C4-2B (cell line): ENCODE measurements around the gene SCG5.

ENCODE experiments used
- H3K27ac ChIP-seq: fragments of 450-650 bp; 2 replicates; pipeline ENCODE4 v1.5.1; 2017
- ZFX ChIP-seq: fragments of 450-650 bp; IDR thresholded peaks from 2 replicates; pipeline ENCODE4 v1.6.1; 2017
- TF ChIP-seq, protein P1 (sequence below): fragments of 450-650 bp; conservative IDR thresholded peaks from 2 replicates; pipeline ENCODE4 v1.5.1; 2017; ENCODE audit warnings: mild to moderate bottlenecking

SCG5 gene

DNA sequence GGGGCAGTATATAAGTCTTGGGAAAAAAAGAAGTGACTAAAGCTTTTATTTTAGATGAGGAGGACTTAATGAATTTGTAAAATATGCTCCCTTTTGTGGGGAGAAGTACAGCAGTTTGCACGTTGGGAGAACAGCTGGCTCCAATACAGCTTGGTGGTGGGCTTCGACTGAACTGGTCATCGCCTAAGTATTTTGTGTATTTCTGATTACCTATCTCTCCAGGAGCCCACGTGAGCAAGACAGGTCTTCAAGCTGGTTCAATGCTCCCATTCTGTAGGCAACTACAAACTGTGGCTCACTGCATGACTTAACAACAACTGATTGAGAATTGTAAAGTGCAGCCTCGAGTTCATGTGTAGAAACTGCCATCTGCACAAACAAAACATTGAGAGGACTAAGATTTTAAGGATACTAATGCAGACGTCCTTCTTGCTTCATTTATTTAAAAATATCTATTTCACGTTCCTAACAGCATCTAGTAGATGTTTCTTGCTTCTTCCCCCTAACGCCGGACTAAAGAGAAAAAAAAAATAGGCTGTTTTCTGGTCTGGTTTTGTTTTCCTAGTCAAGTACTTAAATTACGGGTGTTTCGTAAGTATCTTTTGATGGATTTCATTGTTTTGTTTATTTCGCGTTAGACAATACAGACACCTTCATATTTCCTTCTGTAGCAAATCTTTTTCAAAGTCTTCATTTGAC, 74.9 kb downstream of the SCG5 start:
- no peak for TF ChIP-seq ZFX
- H3K27ac ChIP-seq: no peak overlapping the region

DNA sequence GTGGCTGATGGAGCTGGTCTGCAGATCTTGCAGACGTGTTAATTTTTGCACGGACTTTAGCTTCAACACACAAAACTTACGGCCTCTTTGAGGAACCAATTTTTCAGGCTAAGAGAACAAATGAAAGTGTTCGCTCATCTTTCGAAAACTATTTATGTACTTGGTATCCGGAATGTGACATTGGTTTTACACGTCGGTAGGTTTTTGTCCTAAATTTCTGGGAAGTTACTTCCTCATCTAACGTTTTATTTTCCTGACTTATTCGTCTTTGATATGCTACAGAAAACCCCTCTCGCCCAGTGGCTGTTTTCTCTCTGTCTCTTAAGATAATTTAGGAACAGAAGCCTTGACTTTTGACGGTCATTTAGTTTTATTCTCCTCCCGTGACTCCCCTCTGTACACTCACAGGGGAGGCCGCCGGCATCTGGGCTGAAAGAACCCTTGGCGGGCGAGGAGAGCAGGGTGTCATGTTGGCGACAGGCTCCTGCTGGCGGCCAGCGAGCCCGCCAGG, 75.5 kb downstream of the SCG5 start:
- H3K27ac ChIP-seq: no peak overlapping the region
- no peak for TF ChIP-seq ZFX
- TF ChIP-seq, protein P1, sequence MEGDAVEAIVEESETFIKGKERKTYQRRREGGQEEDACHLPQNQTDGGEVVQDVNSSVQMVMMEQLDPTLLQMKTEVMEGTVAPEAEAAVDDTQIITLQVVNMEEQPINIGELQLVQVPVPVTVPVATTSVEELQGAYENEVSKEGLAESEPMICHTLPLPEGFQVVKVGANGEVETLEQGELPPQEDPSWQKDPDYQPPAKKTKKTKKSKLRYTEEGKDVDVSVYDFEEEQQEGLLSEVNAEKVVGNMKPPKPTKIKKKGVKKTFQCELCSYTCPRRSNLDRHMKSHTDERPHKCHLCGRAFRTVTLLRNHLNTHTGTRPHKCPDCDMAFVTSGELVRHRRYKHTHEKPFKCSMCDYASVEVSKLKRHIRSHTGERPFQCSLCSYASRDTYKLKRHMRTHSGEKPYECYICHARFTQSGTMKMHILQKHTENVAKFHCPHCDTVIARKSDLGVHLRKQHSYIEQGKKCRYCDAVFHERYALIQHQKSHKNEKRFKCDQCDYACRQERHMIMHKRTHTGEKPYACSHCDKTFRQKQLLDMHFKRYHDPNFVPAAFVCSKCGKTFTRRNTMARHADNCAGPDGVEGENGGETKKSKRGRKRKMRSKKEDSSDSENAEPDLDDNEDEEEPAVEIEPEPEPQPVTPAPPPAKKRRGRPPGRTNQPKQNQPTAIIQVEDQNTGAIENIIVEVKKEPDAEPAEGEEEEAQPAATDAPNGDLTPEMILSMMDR: no peak

DNA sequence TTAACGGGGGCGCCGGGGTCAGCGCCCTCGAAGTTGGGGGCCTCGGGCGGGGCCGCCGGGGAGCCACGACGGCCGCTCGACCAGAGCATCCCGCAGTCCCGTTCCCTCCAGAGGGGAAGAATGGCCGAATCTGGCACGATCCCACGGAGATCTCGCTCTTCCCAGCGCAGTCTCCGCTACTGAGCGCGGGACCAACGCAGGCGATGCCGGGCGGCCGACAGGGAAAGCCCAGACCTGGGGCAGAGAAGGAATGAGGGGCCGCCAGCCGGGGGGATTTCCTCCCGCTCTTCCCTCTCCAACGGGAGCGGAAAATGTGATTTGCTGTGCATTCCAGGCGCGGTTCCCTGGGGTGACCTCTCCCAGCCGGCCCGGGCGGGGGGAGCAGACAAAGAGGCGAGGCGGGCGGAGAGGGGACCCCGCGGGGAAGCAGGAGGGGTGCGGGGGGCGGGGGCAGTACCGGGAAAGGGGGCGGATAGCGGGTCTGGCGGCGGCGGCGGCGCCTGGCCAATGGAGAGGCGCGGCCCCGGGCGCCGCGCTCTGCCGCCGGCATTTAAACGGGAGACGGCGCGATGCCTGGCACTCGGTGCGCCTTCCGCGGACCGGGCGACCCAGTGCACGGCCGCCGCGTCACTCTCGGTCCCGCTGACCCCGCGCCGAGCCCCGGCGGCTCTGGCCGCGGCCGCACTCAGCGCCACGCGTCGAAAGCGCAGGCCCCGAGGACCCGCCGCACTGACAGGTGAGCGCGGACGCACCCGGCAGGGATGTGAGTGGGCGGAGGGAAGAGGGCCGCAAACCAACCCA, 76.1 kb downstream of the SCG5 start, which contains the start of gene GREM1:
Gene GREM1 (plus strand): TSS at position 579 of the 801 bp plus-strand sequence. CDS start 12,687 bp downstream, outside the sequence.
- no peak for TF ChIP-seq ZFX
- TF ChIP-seq, protein P1: no peak
- H3K27ac ChIP-seq: no peak within 1 kb of the TSS

DNA sequence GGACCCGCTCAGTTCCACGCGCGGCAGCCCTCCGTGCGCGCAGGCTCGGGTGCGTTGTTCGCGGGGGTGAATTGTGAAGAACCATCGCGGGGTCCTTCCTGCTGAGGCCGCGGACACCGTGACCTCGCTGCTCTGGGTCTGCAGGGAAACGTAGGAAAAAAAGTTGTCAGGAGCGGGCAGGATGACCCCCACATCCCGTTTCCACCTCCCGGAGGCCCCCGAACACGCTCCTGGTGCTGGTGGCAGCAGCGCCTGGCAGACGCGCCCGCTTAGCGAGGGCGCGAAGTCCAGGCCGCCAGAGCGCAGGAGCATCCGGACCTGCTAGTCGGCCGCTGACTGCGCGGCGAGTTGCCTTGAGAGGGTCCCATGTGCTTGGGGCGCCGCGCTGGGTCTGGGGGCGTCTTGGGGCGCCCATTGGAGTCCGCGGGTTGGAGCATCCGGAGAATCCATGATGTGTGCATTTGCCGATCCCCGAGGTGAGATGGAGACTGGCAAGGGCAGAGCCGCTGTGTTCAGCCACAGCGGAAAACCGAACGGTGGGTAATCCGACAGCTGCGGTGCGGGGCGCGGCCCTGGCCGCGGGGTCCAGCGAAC, 76.8 kb downstream of the SCG5 start:
- H3K27ac ChIP-seq: no peak overlapping the region
- TF ChIP-seq, protein P1: no peak
- TF ChIP-seq ZFX: no peak

DNA sequence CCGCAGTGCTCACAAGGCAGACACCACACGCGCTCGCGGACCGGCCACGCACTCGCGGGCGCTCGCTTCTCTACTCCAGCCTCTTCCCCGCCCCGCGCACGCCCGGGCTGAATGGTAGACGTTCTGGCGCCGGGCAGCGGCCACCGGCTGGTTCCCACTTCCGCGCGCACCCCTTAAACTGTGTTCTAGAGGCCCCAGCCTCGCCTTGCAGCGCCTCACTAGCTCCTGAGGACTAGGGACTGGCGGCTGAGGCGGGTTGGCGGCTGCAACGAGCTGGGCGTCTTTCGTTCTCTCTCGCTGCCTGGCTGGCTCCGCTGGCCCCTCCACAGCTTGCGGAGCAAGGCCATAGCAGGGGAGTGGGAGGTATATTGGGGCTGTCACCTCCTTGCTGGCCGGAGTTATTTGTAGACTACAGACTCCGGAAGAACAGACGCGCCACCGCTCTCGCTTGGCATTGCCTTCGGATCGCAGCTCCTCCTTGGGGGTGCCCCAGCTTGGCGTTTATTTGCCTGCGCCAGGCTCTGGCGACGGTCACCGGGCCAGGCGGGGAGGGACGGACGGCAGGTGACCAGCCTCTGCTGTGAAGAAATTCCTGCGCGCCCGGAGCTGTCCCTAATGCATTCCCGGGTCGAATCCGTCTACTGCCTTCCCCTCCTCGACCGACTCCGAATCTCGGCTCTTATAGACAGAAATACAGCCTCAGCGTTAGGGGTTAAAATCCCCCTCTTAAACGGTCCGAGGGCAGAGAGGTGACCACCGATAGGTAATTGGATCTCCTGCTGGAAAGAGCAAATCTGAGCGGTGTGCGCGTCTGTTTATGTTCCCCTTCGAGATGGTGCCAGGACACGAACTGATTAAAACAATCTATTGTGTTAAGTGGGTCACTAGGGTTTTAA, 77.6 kb downstream of the SCG5 start:
- no peak overlapping the region for H3K27ac ChIP-seq
- TF ChIP-seq, protein P1: no peak
- no peak for TF ChIP-seq ZFX

DNA sequence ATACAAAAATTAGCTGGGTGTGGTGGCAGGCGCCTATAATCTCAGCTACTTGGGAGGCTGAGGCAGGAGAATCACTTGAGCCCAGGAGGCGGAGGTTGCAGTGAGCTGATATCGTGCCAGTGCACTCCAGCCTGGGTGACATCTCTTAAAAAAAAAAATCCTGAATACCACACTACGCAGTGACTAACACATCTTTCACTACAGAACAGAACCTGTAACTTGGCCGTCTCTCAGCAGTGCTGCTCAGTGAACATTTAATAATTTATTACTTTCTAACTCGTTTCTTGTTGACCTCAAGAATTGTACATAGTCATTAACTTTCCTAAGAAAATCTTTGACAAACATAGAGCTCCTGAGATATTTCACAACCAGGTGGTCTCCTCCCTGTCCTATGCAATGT, 80.1 kb downstream of the SCG5 start:
- H3K27ac ChIP-seq: no peak overlapping the region
- TF ChIP-seq, protein P1: no peak
- no peak for TF ChIP-seq ZFX

DNA sequence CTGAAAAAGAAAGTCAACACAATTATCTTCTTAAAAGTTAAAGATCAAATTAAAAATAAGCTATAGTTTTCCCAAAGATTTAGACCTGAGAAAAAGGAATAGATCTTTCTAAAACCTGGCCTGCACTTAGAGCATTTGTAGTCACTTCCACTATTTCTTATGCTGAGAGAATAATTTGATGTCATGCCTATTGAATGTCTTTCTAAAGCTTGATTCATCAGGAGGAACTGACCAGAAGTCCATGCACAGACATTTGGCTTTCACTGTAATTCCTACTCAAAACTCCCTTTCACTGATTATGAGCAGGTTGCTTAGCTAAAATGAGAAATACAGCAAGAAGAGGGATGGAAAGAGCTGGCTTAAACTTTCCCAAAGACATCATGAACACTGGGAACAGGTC, 80.6 kb downstream of the SCG5 start:
- H3K27ac ChIP-seq: no peak overlapping the region
- TF ChIP-seq, protein P1: no peak
